PC-3 (cell line): ENCODE data around the gene TNNT1. TPM values are rescaled to one million over a fixed set of nuclear protein-coding genes. Genes with fewer than 3 reads are reported as not detected.

Experiments
- ATAC-seq: fragments of 200-7000 bp; cut with Tn5 transposase; 2 replicates; pipeline ENCODE4 v1.9.1; 2020; ENCODE audit warnings: mild to moderate bottlenecking, moderate library complexity
- BruUV-seq: library from RNA; stranded (reverse); fragments of 400-500 nt; replicated peaks from 2 replicates; lab custom pipeline; 2021; lab: Mats Ljungman, UMichigan
- CTCF ChIA-PET: fragments of 300-600 bp; sonication (Branson Sonifier 250); formaldehyde crosslinking; loops from one replicate; lab custom pipeline; 2022; ENCODE audit warnings: antibody characterized with exemption; lab: Charles Lee
- POLR2A ChIA-PET: fragments of 300-600 bp; sonication (Branson Sonifier 250); formaldehyde crosslinking; loops from one replicate; lab custom pipeline; 2022; ENCODE audit warnings: antibody characterized with exemption; ENCODE audit not compliant: unreplicated experiment; lab: Charles Lee
- DNase-seq: peaks from one replicate; pipeline ENCODE4 v3.0.0-alpha.2; 2015
- H2AFZ ChIP-seq: fragments of 300-600 bp; sonication (generic); 2 replicates; pipeline ENCODE4 v1.6.0; 2016; ENCODE audit warnings: antibody characterized with exemption, low read length
- H3F3A ChIP-seq: fragments of 300-600 bp; sonication (generic); one replicate; pipeline ENCODE4 v1.6.0; 2017; ENCODE audit warnings: antibody characterized with exemption, low read length, control low read depth, mild to moderate bottlenecking; ENCODE audit not compliant: unreplicated experiment
- H3K27ac ChIP-seq: fragments of 300-600 bp; sonication (generic); 2 replicates; pipeline ENCODE4 v1.5.1; 2016; ENCODE audit warnings: mild to moderate bottlenecking, low read length
- H3K27me3 ChIP-seq: fragments of 300-600 bp; sonication (generic); 2 replicates; pipeline ENCODE4 v1.6.1; 2016; ENCODE audit warnings: low read length, mixed read lengths
- H3K36me3 ChIP-seq: fragments of 300-600 bp; sonication (generic); 2 replicates; pipeline ENCODE4 v1.6.1; 2016; ENCODE audit warnings: low read depth, mixed run types, low read length, mixed read lengths
- H3K4me1 ChIP-seq: fragments of 300-600 bp; sonication (generic); 2 replicates; pipeline ENCODE4 v1.5.1; 2016; ENCODE audit warnings: low read length; ENCODE audit not compliant: insufficient read depth
- H3K4me2 ChIP-seq: fragments of 300-600 bp; sonication (generic); 2 replicates; pipeline ENCODE4 v1.6.0; 2016; ENCODE audit warnings: low read length
- H3K4me3 ChIP-seq: fragments of 300-600 bp; sonication (generic); 2 replicates; pipeline ENCODE4 v1.5.1; 2016; ENCODE audit warnings: mild to moderate bottlenecking, low read length, mixed read lengths
- H3K79me2 ChIP-seq: fragments of 300-600 bp; sonication (generic); 2 replicates; pipeline ENCODE4 v1.6.1; 2017; ENCODE audit warnings: low read length, mixed read lengths
- H3K9ac ChIP-seq: fragments of 300-600 bp; sonication (generic); 2 replicates; pipeline ENCODE4 v1.6.0; 2016; ENCODE audit warnings: mild to moderate bottlenecking, low read length
- H3K9me2 ChIP-seq: fragments of 300-600 bp; sonication (generic); replicated peaks from 2 replicates; pipeline ENCODE4 v1.6.1; 2016; ENCODE audit warnings: mixed run types, low read length, mixed read lengths
- H3K9me3 ChIP-seq: fragments of 300-600 bp; sonication (generic); 2 replicates; pipeline ENCODE4 v1.6.1; 2016; ENCODE audit warnings: low read length, mixed read lengths
- H4K20me1 ChIP-seq: fragments of 300-600 bp; sonication (generic); 2 replicates; pipeline ENCODE4 v1.6.1; 2016; ENCODE audit warnings: low read length, mixed read lengths
- CTCF ChIP-seq: fragments of 300-600 bp; sonication (generic); conservative IDR thresholded peaks from 2 replicates; pipeline ENCODE4 v1.5.1; 2017; ENCODE audit warnings: antibody characterized with exemption, low read depth, mild to moderate bottlenecking, low read length
- EZH2 ChIP-seq: fragments of 300-600 bp; sonication (generic); IDR thresholded peaks from one replicate; pipeline ENCODE4 v1.6.1; 2017; ENCODE audit warnings: antibody characterized with exemption, mild to moderate bottlenecking, low read length; ENCODE audit not compliant: unreplicated experiment
- EZH2phosphoT487 ChIP-seq: fragments of 300-600 bp; sonication (generic); IDR thresholded peaks from 2 replicates; pipeline ENCODE4 v1.6.1; 2018; ENCODE audit warnings: mild to moderate bottlenecking, antibody characterized with exemption, low read length, borderline replicate concordance
- intact Hi-C: fragments of 100-400 bp; cut with micrococcal nuclease; formaldehyde crosslinking; loops from 2 replicates; pipeline ENCODE4 v1.9.0; 2023
- total RNA-seq: library from RNA; depleted of rRNA; stranded (reverse); fragments of >200 nt; gene quantifications from 2 replicates; pipeline ENCODE4 v1.2.3, GENCODE V29; 2014

The TNNT1 gene
- total RNA-seq, 1 experiment from 2014 or later = 266 TPM

DNA sequence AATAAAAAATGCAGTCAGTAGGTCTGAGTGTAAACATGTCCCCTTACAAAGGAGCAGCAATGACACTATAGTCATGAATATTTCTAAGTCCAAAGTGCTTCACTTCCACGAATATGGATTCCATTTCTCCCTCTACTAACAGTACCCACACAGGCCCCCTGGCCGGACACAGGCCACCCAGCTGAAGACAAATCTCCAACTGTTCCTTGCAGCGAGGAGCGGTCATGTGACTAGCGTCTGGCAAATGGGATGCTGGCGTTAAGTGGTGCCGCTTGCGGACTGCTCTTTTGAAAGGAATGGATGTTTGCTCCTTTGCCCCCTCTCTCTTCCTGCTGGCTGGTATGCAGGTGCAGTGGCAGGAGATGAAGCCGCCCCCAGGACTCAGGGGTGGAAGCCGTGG is 47.7 kb downstream of the TNNT1 start:
- ATAC-seq (no peak), DNase-seq (no peak)
- H3K79me2 ChIP-seq = no peaks in the 10 kb centered on the region
- H3F3A ChIP-seq = no peaks in the 10 kb centered on the region
- no peaks in the 10 kb centered on the region for H3K27me3 ChIP-seq
- H3K4me1 ChIP-seq = no peaks in the 10 kb centered on the region
- H3K36me3 ChIP-seq = peaks cover 7% of the 10 kb centered on the region; the same call in 1 of the 2 replicates
- TF ChIP-seq EZH2 = no peak
- no peak for TF ChIP-seq EZH2phosphoT487
- TF ChIP-seq CTCF = no peak
- no peak overlapping the region for H3K27ac ChIP-seq
- H3K9ac ChIP-seq = no peak overlapping the region
- ChIA-PET POLR2A (no interaction called here), CTCF (no interaction called here)
- H3K9me3 ChIP-seq = no peaks in the 10 kb centered on the region
- 0 out of 2 replicates have a peak, but pooled peaks cover 3% of the 10 kb centered on the region for H4K20me1 ChIP-seq
- H3K4me2 ChIP-seq = no peak overlapping the region
- no peak overlapping the region for H2AFZ ChIP-seq
- intact Hi-C loops = no loop called here
- BruUV-seq = no TSS peak
- H3K4me3 ChIP-seq = no peak overlapping the region
- no peaks in the 10 kb centered on the region for H3K9me2 ChIP-seq

- Histone ChIP-seq H3F3A (no peaks in the 10 kb centered on the region), H4K20me1 (0 out of 2 replicates have a peak, but pooled peaks cover 3% of the 10 kb centered on the region), H3K27ac (no peak overlapping the region), H3K9ac (no peak overlapping the region), H3K79me2 (no peaks in the 10 kb centered on the region), H2AFZ (no peak overlapping the region), H3K9me3 (no peaks in the 10 kb centered on the region), H3K27me3 (no peaks in the 10 kb centered on the region), H3K36me3 (peaks cover 8% of the 10 kb centered on the region; the same call in 1 of the 2 replicates), H3K4me2 (no peak overlapping the region), H3K4me1 (no peaks in the 10 kb centered on the region), H3K9me2 (no peaks in the 10 kb centered on the region), H3K4me3 (no peak overlapping the region)
- ChIA-PET CTCF (interaction anchor here (0.6 kb wide), 1 partner anchor 1068 kb away, joined by 10 read pairs; no protein-coding TSS in a partner anchor), POLR2A (no interaction called here)
- intact Hi-C loops = no loop called here
- peak; percentile 48 for DNase-seq
- BruUV-seq = no TSS peak
- ATAC-seq = peak; percentile 55; the same call in 1 of the 2 replicates
- TF ChIP-seq CTCF (peak; percentile 65), EZH2 (no peak)
Measured at GRCh38 chr19:55099557-55100506, 49.2 kb downstream of the TNNT1 start.
